H1 (cell line): ENCODE data around the gene SNED1.

Experiments
- CREB1 ChIP-seq: IDR thresholded peaks from 2 replicates; pipeline ENCODE4 v1.6.1; 2012; ENCODE audit warnings: inconsistent platforms
- EZH2 ChIP-seq: fragments of 200-600 bp; sonication (generic); IDR thresholded peaks from 2 replicates; pipeline ENCODE4 v1.7.1; 2012; ENCODE audit warnings: low read depth, mild to moderate bottlenecking, moderate library complexity, low read length, inconsistent platforms; ENCODE audit not compliant: severe bottlenecking
- SP1 ChIP-seq: IDR thresholded peaks from 2 replicates; pipeline ENCODE4 v1.6.1; 2011; ENCODE audit warnings: low read depth, low read length
- SP4 ChIP-seq: IDR thresholded peaks from 2 replicates; pipeline ENCODE4 v1.6.1; 2012; ENCODE audit warnings: low read length, inconsistent platforms
- TF ChIP-seq, protein P1 (sequence below), 3 experiments: IDR thresholded peaks; 1 replicate in 2 of 3; 2 replicates in 1 of 3; pipeline versions ENCODE4 v1.5.1 to v1.6.1; 2011; ENCODE audit warnings: low read length in 3 of 3, mild to moderate bottlenecking in 3 of 3, inconsistent platforms in 2 of 3, low read depth in 1 of 3, moderate library complexity in 1 of 3; ENCODE audit not compliant: insufficient read depth in 1 of 3; ENCODE audit errors: control extremely low read depth in 1 of 3
- TF ChIP-seq, protein P2 (sequence below): IDR thresholded peaks from 2 replicates; pipeline ENCODE4 v1.6.1; 2012; ENCODE audit warnings: inconsistent platforms

GRCh38 chr2:241088791-241089732 lies 90.6 kb downstream of the SNED1 start:
- TF ChIP-seq, protein P1, sequence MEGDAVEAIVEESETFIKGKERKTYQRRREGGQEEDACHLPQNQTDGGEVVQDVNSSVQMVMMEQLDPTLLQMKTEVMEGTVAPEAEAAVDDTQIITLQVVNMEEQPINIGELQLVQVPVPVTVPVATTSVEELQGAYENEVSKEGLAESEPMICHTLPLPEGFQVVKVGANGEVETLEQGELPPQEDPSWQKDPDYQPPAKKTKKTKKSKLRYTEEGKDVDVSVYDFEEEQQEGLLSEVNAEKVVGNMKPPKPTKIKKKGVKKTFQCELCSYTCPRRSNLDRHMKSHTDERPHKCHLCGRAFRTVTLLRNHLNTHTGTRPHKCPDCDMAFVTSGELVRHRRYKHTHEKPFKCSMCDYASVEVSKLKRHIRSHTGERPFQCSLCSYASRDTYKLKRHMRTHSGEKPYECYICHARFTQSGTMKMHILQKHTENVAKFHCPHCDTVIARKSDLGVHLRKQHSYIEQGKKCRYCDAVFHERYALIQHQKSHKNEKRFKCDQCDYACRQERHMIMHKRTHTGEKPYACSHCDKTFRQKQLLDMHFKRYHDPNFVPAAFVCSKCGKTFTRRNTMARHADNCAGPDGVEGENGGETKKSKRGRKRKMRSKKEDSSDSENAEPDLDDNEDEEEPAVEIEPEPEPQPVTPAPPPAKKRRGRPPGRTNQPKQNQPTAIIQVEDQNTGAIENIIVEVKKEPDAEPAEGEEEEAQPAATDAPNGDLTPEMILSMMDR (IDR thresholded peaks at IDR 0.05; ENCODE audit: control extremely low read depth in 1 of 3, insufficient read depth in 1 of 3, low read depth in 1 of 3, low read length in 3 of 3) = no peak
- TF ChIP-seq EZH2 = no peak
- no peak for TF ChIP-seq SP4
- TF ChIP-seq, protein P2, sequence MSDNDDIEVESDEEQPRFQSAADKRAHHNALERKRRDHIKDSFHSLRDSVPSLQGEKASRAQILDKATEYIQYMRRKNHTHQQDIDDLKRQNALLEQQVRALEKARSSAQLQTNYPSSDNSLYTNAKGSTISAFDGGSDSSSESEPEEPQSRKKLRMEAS = no peak
- TF ChIP-seq SP1 = no peak
- no peak for TF ChIP-seq CREB1
